Measurements from ENCODE around the gene MYL11.
"Not testable (repeated sequence)": the region's sequence is repeated elsewhere in the genome, so short reads cannot be mapped to it uniquely, and the experiment has no call there.

Gene MYL11

DNA sequence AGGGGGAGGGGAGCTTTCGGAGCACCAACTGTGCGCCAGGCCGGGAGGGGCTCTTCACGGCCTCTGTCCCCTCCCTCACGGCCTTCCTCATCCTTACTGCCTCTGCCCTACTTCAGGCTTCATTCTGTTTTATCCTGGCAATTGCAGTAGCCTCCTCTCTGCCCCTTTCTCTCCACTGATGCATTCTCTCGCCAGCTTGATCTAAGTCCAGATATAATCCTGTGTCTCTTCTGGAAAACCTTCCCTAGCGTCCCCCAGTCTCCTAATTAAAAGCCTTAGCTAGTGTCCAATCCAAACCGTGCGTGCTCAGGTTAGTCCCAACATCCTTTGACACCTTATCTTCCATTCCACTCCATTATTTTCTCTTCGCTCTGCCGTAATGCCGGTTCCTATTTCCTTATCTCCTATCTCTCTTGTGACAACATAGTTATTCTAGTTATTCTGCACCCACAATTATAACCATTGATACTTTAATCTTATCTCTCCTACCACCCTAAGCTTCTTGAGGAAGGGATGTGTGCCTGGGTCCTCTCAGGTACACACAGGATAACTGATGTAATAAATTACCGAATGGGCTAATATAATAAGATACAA lies 21.5 kb downstream of the MYL11 start:
- TF ChIP-seq CTCF (IDR thresholded peaks at IDR 0.05; ENCODE audit: low read depth, low read length): no peak
- peak overlapping the region; percentile 83 for H3K4me3 ChIP-seq (ENCODE audit: low read depth, low read length)

GRCh38 chr16:30396627-30397026 lies 22.0 kb downstream of the MYL11 start:
- not testable (repeated sequence) for H3K4me3 ChIP-seq (ENCODE audit: low read depth, low read length)

GRCh38 chr16:30397056-30397455 lies 22.5 kb downstream of the MYL11 start:
- H3K4me3 ChIP-seq (ENCODE audit: low read depth, low read length): no peak overlapping the region
- no peak for TF ChIP-seq CTCF (IDR thresholded peaks at IDR 0.05; ENCODE audit: low read depth, low read length)

GRCh38 chr16:30397776-30398660 lies 23.4 kb downstream of the MYL11 start:
- H3K4me3 ChIP-seq (ENCODE audit: low read depth, low read length): no peak overlapping the region
- no peak for TF ChIP-seq CTCF (IDR thresholded peaks at IDR 0.05; ENCODE audit: low read depth, low read length)

DNA sequence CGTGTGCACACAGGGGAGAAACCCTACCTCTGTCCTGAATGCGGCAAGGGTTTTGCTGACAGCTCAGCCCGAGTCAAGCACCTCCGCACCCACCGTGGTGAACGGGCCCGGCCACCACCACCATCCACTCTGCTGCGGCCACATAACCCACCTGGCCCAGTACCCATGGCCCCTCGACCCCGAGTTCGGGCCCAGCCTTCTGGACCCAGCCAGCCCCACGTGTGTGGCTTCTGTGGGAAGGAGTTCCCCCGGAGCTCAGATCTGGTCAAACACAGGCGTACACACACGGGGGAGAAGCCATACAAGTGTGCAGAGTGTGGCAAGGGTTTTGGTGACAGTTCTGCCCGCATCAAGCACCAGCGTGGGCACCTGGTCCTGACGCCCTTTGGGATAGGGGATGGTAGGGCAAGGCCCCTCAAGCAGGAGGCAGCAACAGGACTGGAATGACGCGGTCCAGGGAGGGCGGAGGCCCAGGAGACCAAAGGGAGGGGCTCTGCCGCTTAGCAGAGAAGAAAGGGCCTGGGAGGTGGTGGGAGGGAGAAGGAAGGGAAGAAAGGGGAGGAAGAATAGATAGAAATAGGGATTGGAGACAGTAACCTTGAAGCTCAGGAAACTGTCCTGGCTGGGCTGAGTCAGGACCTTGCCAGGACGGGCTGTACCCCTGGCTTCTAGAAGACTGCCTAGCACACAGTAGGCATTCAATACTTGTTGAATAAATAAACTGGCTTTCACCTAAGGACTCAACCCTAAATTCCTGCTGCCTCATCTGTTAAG lies 24.2 kb downstream of the MYL11 start:
- no peak overlapping the region for H3K4me3 ChIP-seq (ENCODE audit: low read depth, low read length)
- TF ChIP-seq CTCF (IDR thresholded peaks at IDR 0.05; ENCODE audit: low read depth, low read length): no peak

DNA sequence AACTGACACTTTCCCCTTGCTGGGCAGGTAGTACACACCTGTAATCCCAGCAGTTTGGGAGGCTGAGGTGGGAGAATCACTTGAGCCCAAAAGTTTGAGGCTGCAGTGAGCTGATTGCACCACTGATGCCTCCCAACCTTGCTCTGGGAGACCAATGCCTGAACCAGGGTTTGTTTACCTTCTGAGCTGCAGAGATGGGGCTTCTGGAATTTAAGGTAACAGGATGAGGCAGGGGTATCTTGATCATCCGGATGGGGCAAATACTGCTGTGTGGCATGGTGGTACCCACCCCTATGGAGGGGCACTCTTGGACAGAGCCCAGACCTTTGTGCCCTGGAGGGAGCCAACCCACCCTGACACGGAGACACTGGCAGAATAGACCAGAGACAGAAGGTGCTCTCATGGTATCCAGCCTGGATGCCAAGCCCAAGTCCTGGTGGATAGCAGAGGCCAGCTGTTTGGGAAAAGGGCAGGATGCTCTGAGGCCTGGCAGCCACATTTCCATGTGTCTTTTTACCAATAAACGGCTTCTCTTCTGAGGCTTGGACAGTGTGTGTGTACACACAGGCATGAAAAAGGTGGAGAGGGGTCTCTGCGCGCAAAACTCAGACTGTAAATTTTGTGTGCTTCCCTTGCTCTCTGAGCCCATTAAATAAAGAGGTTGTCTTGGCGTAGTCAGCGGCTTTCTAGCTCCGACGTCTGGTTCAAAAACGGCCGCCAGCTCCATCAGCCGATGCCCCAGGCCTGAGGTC lies 25.0 kb downstream of the MYL11 start:
- TF ChIP-seq CTCF (IDR thresholded peaks at IDR 0.05; ENCODE audit: low read depth, low read length): no peak
- H3K4me3 ChIP-seq (ENCODE audit: low read depth, low read length): peak overlapping the region; percentile 67

DNA sequence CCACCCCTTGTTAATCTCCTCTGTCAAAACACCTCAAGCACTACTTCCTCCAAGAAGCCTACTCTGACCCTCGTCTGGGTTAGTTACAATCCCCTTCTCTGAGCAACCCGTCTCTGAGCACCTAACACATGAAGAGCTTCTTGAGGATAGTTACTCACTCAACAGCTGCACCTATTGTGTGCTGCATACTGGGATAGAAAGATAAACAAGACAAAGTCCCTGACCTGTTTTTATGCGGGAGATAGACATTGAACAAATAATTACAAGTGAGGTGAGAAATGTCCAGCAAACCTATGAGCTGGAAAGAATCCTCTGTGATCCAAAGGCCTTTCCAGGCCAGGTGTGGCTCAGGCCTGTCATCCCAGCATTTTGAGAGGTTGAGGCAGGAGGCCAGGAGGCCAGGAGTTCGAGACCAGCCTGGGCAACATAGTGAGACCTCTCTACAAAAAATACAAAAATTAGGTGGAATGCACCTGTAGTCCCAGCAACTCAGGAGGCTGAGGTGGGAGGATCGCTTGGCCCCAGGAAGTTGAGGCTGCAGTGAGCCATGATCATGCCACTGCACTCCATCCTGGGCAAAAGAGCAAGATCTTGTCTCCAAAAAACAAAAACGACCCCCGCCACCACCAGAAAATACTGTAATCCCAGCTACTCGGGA lies 27.3 kb downstream of the MYL11 start:
- no peak overlapping the region for H3K4me3 ChIP-seq (ENCODE audit: low read depth, low read length)
- no peak for TF ChIP-seq CTCF (IDR thresholded peaks at IDR 0.05; ENCODE audit: low read depth, low read length)
